Measurements from ENCODE around the gene LFNG.

Gene LFNG

DNA sequence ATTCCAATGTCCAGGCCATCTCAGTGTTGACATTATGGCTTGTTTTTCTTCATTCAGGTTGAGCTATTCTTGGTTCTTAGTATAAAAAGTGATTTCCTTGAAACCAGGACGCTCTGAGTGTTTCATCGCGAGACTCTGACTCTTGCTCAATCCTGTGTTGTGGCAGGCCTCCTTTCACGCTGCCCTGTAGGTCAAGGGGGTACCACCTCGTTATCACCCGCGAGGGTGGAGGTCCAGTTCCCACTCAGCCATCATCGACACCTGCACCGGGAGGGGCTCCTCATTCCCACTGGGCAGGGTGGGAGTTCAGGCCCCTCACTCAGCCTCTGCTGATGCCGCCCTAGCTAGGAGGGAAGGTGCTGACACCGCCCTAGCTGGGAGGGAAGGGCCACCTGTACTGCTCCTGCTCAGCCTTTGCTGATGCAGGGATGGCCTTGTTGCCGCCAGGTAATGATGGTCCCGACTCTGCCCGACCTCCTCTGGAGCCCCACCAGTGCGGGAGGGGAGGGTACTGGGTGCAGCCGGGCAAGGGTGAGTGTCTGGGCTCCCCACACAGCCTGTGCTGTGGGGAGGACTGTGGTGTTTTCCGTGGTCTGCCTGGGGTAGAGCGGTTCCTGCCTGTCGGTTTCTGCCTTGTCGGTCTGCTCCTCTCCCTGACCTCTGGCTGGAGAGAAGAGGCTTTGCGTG is 55.6 kb downstream of the LFNG start:
- H3K27me3 ChIP-seq (ENCODE audit: insufficient read depth, low read length), result no peaks in the 10 kb centered on the region
- H3K27ac ChIP-seq (ENCODE audit: low read depth, low read length), result no peak overlapping the region
- no peak overlapping the region for H3K4me3 ChIP-seq (ENCODE audit: low read length)
- H3K9me3 ChIP-seq (ENCODE audit: insufficient read depth, low read depth, low read length), result no peaks in the 10 kb centered on the region
- no peaks in the 10 kb centered on the region for H3K36me3 ChIP-seq (ENCODE audit: insufficient read depth, low read length)
- H3K4me1 ChIP-seq (ENCODE audit: insufficient read depth, low read length), result no peaks in the 10 kb centered on the region
- no peak overlapping the region for H3K9ac ChIP-seq (ENCODE audit: low read depth, low read length)
- 94% methylated on average over 21 of the region's 21 CpGs for WGBS

GRCh38 chr7:2575733-2576340 is 56.3 kb downstream of the LFNG start:
- Histone ChIP-seq H3K9me3 (ENCODE audit: insufficient read depth, low read depth, low read length) (no peaks in the 10 kb centered on the region), H3K36me3 (ENCODE audit: insufficient read depth, low read length) (no peaks in the 10 kb centered on the region), H3K9ac (ENCODE audit: low read depth, low read length) (no peak overlapping the region), H3K4me3 (ENCODE audit: low read length) (no peak overlapping the region), H3K27me3 (ENCODE audit: insufficient read depth, low read length) (no peaks in the 10 kb centered on the region), H3K27ac (ENCODE audit: low read depth, low read length) (no peak overlapping the region), H3K4me1 (ENCODE audit: insufficient read depth, low read length) (no peaks in the 10 kb centered on the region)
- 96% methylated on average over 21 of the region's 21 CpGs for WGBS

DNA sequence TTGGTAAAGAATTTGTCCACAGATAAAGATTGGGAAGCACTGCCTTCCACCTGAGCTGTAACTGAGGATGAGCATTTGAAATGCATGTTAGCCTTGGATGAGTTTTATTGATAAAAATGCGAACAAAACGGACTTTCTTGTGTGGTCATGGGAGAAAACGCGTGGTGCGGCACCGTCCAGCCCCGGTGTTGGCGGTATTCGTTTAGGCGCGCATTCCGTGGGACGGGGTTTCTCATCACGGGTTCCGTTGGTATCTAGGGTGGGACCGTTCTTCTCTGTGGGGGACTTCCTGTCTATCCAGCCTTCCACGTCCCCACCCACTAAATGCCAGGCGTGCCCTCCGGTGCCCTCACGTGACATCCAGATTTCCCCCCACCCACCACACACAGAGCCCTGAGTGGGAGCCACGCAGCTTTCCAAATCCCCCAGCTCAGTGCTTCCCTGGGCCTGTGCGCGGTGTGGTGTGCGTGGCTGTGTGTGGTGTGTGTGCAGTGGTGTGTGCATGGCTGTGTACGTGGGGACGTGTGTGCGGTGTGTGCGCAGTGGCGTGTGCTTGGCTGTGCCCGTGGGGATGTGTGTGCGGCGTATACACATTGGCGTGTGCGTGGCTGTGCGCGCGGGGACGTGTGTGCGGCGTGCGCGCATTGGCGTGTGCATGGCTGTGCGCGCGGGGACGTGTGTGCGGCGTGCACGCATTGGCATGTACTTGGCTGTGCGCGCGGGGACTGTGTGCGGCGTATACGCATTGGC is 57.3 kb downstream of the LFNG start:
- WGBS, result 96% methylated on average over 56 of the region's 56 CpGs

More for the DNA sequence above, 57.3 kb downstream of the LFNG start:
- Histone ChIP-seq H3K4me1 (ENCODE audit: insufficient read depth, low read length) (no peaks in the 10 kb centered on the region), H3K4me3 (ENCODE audit: low read length) (no peak overlapping the region), H3K9me3 (ENCODE audit: insufficient read depth, low read depth, low read length) (no peaks in the 10 kb centered on the region), H3K36me3 (ENCODE audit: insufficient read depth, low read length) (no peaks in the 10 kb centered on the region), H3K27ac (ENCODE audit: low read depth, low read length) (no peak overlapping the region), H3K27me3 (ENCODE audit: insufficient read depth, low read length) (no peaks in the 10 kb centered on the region), H3K9ac (ENCODE audit: low read depth, low read length) (no peak overlapping the region)

All from HUES64 (cell line).